ENCODE results near the gene ERC2. TPM values are rescaled to one million over a fixed set of nuclear protein-coding genes. Genes with fewer than 3 reads are reported as not detected.
A peak's percentile ranks its signal among the peaks of the same experiment; 100 is the strongest.

Gene ERC2
- total RNA-seq, 2 experiments from 2014 or later = not detected

DNA sequence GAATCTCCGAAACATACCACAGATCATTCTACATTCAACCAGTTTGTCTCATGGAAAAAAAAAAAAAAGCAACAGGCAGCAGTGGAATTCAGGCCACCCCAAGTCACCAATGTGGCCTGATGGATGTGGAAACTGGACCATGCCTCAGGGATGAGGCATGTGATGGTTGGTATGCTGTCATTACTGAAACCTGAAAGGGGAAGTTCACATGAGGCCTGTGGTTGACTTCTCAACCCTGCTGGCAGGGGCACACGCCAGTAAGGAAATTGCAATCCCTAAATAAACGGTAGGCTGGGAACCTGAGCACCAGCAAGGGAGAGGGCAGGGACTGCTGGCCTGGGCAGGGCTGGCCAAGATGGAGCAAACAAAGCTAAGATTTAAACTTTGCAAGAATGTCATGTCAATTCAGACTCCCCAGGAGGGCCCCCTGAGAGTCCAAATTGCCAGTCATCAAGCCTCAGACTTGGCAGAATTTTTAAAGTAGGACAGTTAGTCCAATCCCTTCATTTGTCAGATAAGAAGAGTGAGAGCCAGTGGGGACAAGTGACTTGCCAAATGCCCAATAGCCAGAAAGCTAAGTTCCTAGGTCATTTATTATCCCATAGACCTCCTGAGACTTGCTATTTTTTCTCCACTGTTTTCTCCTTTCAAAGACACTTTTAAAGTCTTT, 310.4 kb downstream of the ERC2 start:
- Histone ChIP-seq H3K36me3 (ENCODE audit: insufficient read depth, low read length) (no peaks in the 10 kb centered on the region), H3K4me1 (ENCODE audit: insufficient read depth, low read length, poor library complexity, severe bottlenecking) (peaks cover 7% of the 10 kb centered on the region), H3K79me2 (ENCODE audit: insufficient read depth, low read depth, low read length) (no peaks in the 10 kb centered on the region), H3K9me2 (ENCODE audit: insufficient read depth, low read length) (no peaks in the 10 kb centered on the region), H3K4me2 (ENCODE audit: low read length) (no peak overlapping the region), H3K4me3 (ENCODE audit: low read depth, low read length, poor library complexity, severe bottlenecking) (no peak overlapping the region), H3K9me3 (ENCODE audit: low read length) (no peaks in the 10 kb centered on the region), H3K27ac (ENCODE audit: low read depth, low read length, poor library complexity, severe bottlenecking) (no peak overlapping the region), H2AFZ (ENCODE audit: low read length) (no peak overlapping the region), H4K20me1 (ENCODE audit: insufficient read depth, low read length) (no peaks in the 10 kb centered on the region)
- DNase-seq (ENCODE audit: low spot score) = peak; percentile 16
- intact Hi-C loops (cut with micrococcal nuclease; ENCODE audit: unreplicated experiment) = no loop called here
- ChIA-PET CTCF (ENCODE audit: unreplicated experiment) (no interaction called here), POLR2A (interaction anchor here (1.2 to 1.7 kb wide), 2 partner anchors 7 to 11 kb away, joined by 3 to 4 read pairs; no protein-coding TSS in a partner anchor)
- no TSS peak for BruUV-seq (replicated peaks)
- no peak for TF ChIP-seq EZH2phosphoT487 (IDR thresholded peaks at IDR 0.05; ENCODE audit: borderline replicate concordance, low read depth, low read length)
- TF ChIP-seq, protein P1, sequence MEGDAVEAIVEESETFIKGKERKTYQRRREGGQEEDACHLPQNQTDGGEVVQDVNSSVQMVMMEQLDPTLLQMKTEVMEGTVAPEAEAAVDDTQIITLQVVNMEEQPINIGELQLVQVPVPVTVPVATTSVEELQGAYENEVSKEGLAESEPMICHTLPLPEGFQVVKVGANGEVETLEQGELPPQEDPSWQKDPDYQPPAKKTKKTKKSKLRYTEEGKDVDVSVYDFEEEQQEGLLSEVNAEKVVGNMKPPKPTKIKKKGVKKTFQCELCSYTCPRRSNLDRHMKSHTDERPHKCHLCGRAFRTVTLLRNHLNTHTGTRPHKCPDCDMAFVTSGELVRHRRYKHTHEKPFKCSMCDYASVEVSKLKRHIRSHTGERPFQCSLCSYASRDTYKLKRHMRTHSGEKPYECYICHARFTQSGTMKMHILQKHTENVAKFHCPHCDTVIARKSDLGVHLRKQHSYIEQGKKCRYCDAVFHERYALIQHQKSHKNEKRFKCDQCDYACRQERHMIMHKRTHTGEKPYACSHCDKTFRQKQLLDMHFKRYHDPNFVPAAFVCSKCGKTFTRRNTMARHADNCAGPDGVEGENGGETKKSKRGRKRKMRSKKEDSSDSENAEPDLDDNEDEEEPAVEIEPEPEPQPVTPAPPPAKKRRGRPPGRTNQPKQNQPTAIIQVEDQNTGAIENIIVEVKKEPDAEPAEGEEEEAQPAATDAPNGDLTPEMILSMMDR (conservative IDR thresholded peaks at IDR 0.05; ENCODE audit: low read length) = no peak

- Histone ChIP-seq H3K79me2 (ENCODE audit: insufficient read depth, low read depth, low read length) (no peaks in the 10 kb centered on the region), H3K27ac (ENCODE audit: low read depth, low read length, poor library complexity, severe bottlenecking) (no peak overlapping the region), H3K4me1 (ENCODE audit: insufficient read depth, low read length, poor library complexity, severe bottlenecking) (peaks cover 7% of the 10 kb centered on the region), H3K36me3 (ENCODE audit: insufficient read depth, low read length) (no peaks in the 10 kb centered on the region), H3K9me3 (ENCODE audit: low read length) (no peaks in the 10 kb centered on the region), H3K4me3 (ENCODE audit: low read depth, low read length, poor library complexity, severe bottlenecking) (no peak overlapping the region), H2AFZ (ENCODE audit: low read length) (no peak overlapping the region), H3K4me2 (ENCODE audit: low read length) (no peak overlapping the region), H3K9me2 (ENCODE audit: insufficient read depth, low read length) (no peaks in the 10 kb centered on the region), H4K20me1 (ENCODE audit: insufficient read depth, low read length) (no peaks in the 10 kb centered on the region)
- CTCF ChIA-PET (ENCODE audit: unreplicated experiment) = no interaction called here
- intact Hi-C loops (cut with micrococcal nuclease; ENCODE audit: unreplicated experiment) = no loop called here
- DNase-seq (ENCODE audit: low spot score) = no peak
- TF ChIP-seq, protein P1 (conservative IDR thresholded peaks at IDR 0.05; ENCODE audit: low read length) = no peak
- TF ChIP-seq EZH2phosphoT487 (IDR thresholded peaks at IDR 0.05; ENCODE audit: borderline replicate concordance, low read depth, low read length) = no peak
- POLR2A ChIA-PET = interaction anchor here (1.6 kb wide), 1 partner anchor 10 kb away, joined by 3 read pairs; no protein-coding TSS in a partner anchor
- no TSS peak for BruUV-seq (replicated peaks)
These were observed 314.0 kb downstream of the ERC2 start for GRCh38 chr3:56154297-56154696.

GRCh38 chr3:56147354-56147753, 320.9 kb downstream of the ERC2 start:
- no peaks in the 10 kb centered on the region for H3K79me2 ChIP-seq (ENCODE audit: insufficient read depth, low read depth, low read length)
- H3K9me3 ChIP-seq (ENCODE audit: low read length) = no peaks in the 10 kb centered on the region
- H3K9me2 ChIP-seq (ENCODE audit: insufficient read depth, low read length) = no peaks in the 10 kb centered on the region
- DNase-seq (ENCODE audit: low spot score) = no peak
- POLR2A ChIA-PET = no interaction called here
- TF ChIP-seq, protein P1 (conservative IDR thresholded peaks at IDR 0.05; ENCODE audit: low read length) = no peak
- no peak for TF ChIP-seq EZH2phosphoT487 (IDR thresholded peaks at IDR 0.05; ENCODE audit: borderline replicate concordance, low read depth, low read length)
- CTCF ChIA-PET (ENCODE audit: unreplicated experiment) = no interaction called here
- H3K4me2 ChIP-seq (ENCODE audit: low read length) = no peak overlapping the region
- no peaks in the 10 kb centered on the region for H4K20me1 ChIP-seq (ENCODE audit: insufficient read depth, low read length)
- no peaks in the 10 kb centered on the region for H3K36me3 ChIP-seq (ENCODE audit: insufficient read depth, low read length)
- intact Hi-C loops (cut with micrococcal nuclease; ENCODE audit: unreplicated experiment) = no loop called here
- H3K4me1 ChIP-seq (ENCODE audit: insufficient read depth, low read length, poor library complexity, severe bottlenecking) = no peaks in the 10 kb centered on the region
- no peak overlapping the region for H2AFZ ChIP-seq (ENCODE audit: low read length)
- BruUV-seq (replicated peaks) = no TSS peak
- no peak overlapping the region for H3K27ac ChIP-seq (ENCODE audit: low read depth, low read length, poor library complexity, severe bottlenecking)
- H3K4me3 ChIP-seq (ENCODE audit: low read depth, low read length, poor library complexity, severe bottlenecking) = no peak overlapping the region

All from OCI-LY7 (cell line).